Progenitor cell of endocrine pancreas (in vitro differentiated cells): ENCODE data around the gene CTNNA2. TPM values are rescaled to one million over a fixed set of nuclear protein-coding genes. Genes with fewer than 3 reads are reported as not detected.

Source experiments
- DNase-seq: peaks from one replicate; pipeline ENCODE4 v3.0.0; 2021; ENCODE audit warnings: low spot score; ENCODE audit not compliant: unreplicated experiment
- H3K27ac Mint-ChIP-seq: 2 replicates; pipeline ENCODE4 v1.8.0; 2021; ENCODE audit warnings: mild to moderate bottlenecking, moderate library complexity, mixed read lengths
- H3K27me3 Mint-ChIP-seq: 2 replicates; pipeline ENCODE4 v1.8.0; 2021; ENCODE audit warnings: mixed read lengths
- H3K36me3 Mint-ChIP-seq: 2 replicates; pipeline ENCODE4 v1.8.0; 2022; ENCODE audit warnings: mixed read lengths; ENCODE audit not compliant: insufficient read depth
- H3K4me1 Mint-ChIP-seq: 2 replicates; pipeline ENCODE4 v1.8.0; 2021; ENCODE audit warnings: low read depth, mixed read lengths
- H3K4me3 Mint-ChIP-seq: 2 replicates; pipeline ENCODE4 v1.8.0; 2021; ENCODE audit warnings: low read depth, mild to moderate bottlenecking, moderate library complexity, mixed read lengths
- H3K9me3 Mint-ChIP-seq: 2 replicates; pipeline ENCODE4 v1.8.0; 2021; ENCODE audit warnings: low read depth, mixed read lengths
- CTCF ChIP-seq: fragments of 200-600 bp; sonication (generic); IDR thresholded peaks from one replicate; pipeline ENCODE4 v1.5.0; 2021; ENCODE audit warnings: antibody characterized with exemption, mild to moderate bottlenecking; ENCODE audit not compliant: unreplicated experiment
- total RNA-seq: library from RNA; stranded (reverse); gene quantifications from 2 replicates; pipeline ENCODE4 v1.2.1, GENCODE V29; 2021

The CTNNA2 gene
- total RNA-seq, 1 donor from 2014 or later: 10.2 TPM

GRCh38 chr2:79612999-79613398 is 100.1 kb downstream of the CTNNA2 start:
- no peak for TF ChIP-seq CTCF
- H3K4me1 Mint-ChIP-seq: no peaks in the 10 kb centered on the region
- H3K36me3 Mint-ChIP-seq: no peaks in the 10 kb centered on the region
- no peaks in the 10 kb centered on the region for H3K9me3 Mint-ChIP-seq
- DNase-seq: no peak
- H3K27ac Mint-ChIP-seq: no peak overlapping the region
- no peaks in the 10 kb centered on the region for H3K27me3 Mint-ChIP-seq
- no peak overlapping the region for H3K4me3 Mint-ChIP-seq

- Mint-ChIP-seq H3K27me3 (no peaks in the 10 kb centered on the region), H3K27ac (no peak overlapping the region), H3K9me3 (no peaks in the 10 kb centered on the region), H3K4me3 (no peak overlapping the region), H3K36me3 (no peaks in the 10 kb centered on the region), H3K4me1 (peaks cover 10% of the 10 kb centered on the region)
- TF ChIP-seq CTCF: no peak
- DNase-seq: no peak
Observed at GRCh38 chr2:79619442-79619841, 106.6 kb downstream of the CTNNA2 start.

GRCh38 chr2:79619976-79620375 is 107.1 kb downstream of the CTNNA2 start:
- no peaks in the 10 kb centered on the region for H3K27me3 Mint-ChIP-seq
- no peak overlapping the region for H3K4me3 Mint-ChIP-seq
- no peak overlapping the region for H3K27ac Mint-ChIP-seq
- peaks cover 10% of the 10 kb centered on the region for H3K4me1 Mint-ChIP-seq
- H3K36me3 Mint-ChIP-seq: no peaks in the 10 kb centered on the region
- no peak for TF ChIP-seq CTCF
- H3K9me3 Mint-ChIP-seq: no peaks in the 10 kb centered on the region
- DNase-seq: no peak

DNA sequence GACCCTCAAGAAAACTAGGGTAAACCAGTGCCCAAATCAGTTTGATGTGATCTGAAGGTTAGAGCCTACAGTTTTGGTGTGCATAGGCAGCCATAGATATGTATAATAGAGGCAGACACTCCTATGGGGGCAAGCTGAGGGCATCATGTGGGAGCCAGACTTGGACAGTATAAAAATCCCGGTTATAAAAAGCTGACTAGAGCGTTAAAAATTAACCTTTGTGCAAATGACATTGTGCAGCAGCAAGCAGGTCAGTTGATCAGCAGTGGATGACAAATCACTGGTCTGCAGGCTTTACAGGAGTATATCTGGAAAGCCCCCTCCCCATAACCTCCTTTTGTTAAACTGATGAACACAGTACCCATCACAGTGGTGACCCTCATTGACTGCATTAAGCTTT is 107.8 kb downstream of the CTNNA2 start:
- no peak for DNase-seq
- no peaks in the 10 kb centered on the region for H3K9me3 Mint-ChIP-seq
- H3K4me1 Mint-ChIP-seq: peaks cover 10% of the 10 kb centered on the region
- no peak overlapping the region for H3K27ac Mint-ChIP-seq
- no peaks in the 10 kb centered on the region for H3K27me3 Mint-ChIP-seq
- no peaks in the 10 kb centered on the region for H3K36me3 Mint-ChIP-seq
- no peak for TF ChIP-seq CTCF
- H3K4me3 Mint-ChIP-seq: no peak overlapping the region

GRCh38 chr2:79621252-79621651 is 108.4 kb downstream of the CTNNA2 start:
- Mint-ChIP-seq H3K27ac (no peak overlapping the region), H3K4me1 (peaks cover 10% of the 10 kb centered on the region), H3K4me3 (no peak overlapping the region), H3K36me3 (no peaks in the 10 kb centered on the region), H3K9me3 (no peaks in the 10 kb centered on the region), H3K27me3 (no peaks in the 10 kb centered on the region)
- DNase-seq: no peak
- TF ChIP-seq CTCF: no peak
